Measurements from ENCODE around the gene CMTM5.

DNA sequence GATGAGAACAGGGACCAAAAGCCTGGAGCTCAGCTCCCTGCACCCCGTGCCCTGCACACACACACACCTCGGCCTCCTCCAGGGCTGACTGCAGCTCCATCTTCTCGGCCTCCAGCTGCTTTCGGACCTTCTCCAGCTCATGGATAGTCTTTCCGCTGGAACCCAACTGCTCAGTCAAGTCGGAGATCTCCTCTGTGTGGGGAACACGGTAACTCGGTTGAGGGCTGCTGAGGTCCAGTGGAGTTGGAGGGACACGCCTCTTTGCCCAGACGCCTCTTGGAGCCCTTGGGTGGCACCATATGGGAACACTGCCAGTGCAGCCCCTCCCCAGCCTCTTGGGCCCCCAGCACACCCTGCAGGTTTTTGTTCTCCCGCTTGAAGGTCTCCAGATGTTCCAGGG, 40.0 kb downstream of the CMTM5 start:
- TF ChIP-seq, protein P1, sequence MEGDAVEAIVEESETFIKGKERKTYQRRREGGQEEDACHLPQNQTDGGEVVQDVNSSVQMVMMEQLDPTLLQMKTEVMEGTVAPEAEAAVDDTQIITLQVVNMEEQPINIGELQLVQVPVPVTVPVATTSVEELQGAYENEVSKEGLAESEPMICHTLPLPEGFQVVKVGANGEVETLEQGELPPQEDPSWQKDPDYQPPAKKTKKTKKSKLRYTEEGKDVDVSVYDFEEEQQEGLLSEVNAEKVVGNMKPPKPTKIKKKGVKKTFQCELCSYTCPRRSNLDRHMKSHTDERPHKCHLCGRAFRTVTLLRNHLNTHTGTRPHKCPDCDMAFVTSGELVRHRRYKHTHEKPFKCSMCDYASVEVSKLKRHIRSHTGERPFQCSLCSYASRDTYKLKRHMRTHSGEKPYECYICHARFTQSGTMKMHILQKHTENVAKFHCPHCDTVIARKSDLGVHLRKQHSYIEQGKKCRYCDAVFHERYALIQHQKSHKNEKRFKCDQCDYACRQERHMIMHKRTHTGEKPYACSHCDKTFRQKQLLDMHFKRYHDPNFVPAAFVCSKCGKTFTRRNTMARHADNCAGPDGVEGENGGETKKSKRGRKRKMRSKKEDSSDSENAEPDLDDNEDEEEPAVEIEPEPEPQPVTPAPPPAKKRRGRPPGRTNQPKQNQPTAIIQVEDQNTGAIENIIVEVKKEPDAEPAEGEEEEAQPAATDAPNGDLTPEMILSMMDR (IDR thresholded peaks at IDR 0.05 in 2 of 3, conservative IDR thresholded peaks at IDR 0.05 in 1 of 3; ENCODE audit: borderline replicate concordance in 1 of 3, insufficient read depth in 1 of 3, low read depth in 2 of 3, low read length in 2 of 3): no peak
- TF ChIP-seq CEBPB (IDR thresholded peaks at IDR 0.05; ENCODE audit: low read depth) (no peak), JUND (IDR thresholded peaks at IDR 0.05) (no peak), EZH2phosphoT487 (IDR thresholded peaks at IDR 0.05; ENCODE audit: borderline replicate concordance) (no peak)

Data from HCT116 (cell line).